Suprapubic skin (tissue), 4 donors: ENCODE results near the gene ZDHHC17. TPM values are rescaled to one million over a fixed set of nuclear protein-coding genes. Genes with fewer than 3 reads are reported as not detected.

ENCODE experiments used
- DNase-seq, 2 donors: peaks; one replicate each; pipeline ENCODE4 v3.0.0-alpha.2; 2019; ENCODE audit warnings: low spot score in 2 of 2
- H3K27ac ChIP-seq: fragments of 200-600 bp; sonication (generic); one replicate; pipeline ENCODE4 v1.5.1; 2019
- H3K27me3 ChIP-seq: fragments of 200-600 bp; sonication (generic); one replicate; pipeline ENCODE4 v1.5.1; 2019
- H3K36me3 ChIP-seq: fragments of 200-600 bp; sonication (generic); one replicate; pipeline ENCODE4 v1.5.1; 2019
- H3K4me1 ChIP-seq: fragments of 200-600 bp; sonication (generic); one replicate; pipeline ENCODE4 v1.5.1; 2019
- H3K4me3 ChIP-seq: fragments of 200-600 bp; sonication (generic); one replicate; pipeline ENCODE4 v1.5.1; 2019; ENCODE audit warnings: mild to moderate bottlenecking
- H3K9me3 ChIP-seq: fragments of 200-600 bp; sonication (generic); one replicate; pipeline ENCODE4 v1.5.1; 2019
- EP300 ChIP-seq: sonication (generic); formaldehyde crosslinking; IDR thresholded peaks from one replicate; pipeline ENCODE4 v1.6.1; 2017; ENCODE audit warnings: antibody characterized with exemption
- POLR2A ChIP-seq, 2 donors: fragments of 450-650 bp; IDR thresholded peaks; one replicate each; pipeline ENCODE4 v1.6.1; 2017; ENCODE audit warnings: antibody characterized with exemption in 2 of 2, mild to moderate bottlenecking in 2 of 2, moderate library complexity in 2 of 2
- POLR2AphosphoS5 ChIP-seq, 3 donors: sonication (generic); formaldehyde crosslinking; IDR thresholded peaks; one replicate each; pipeline ENCODE4 v1.6.1; 2017; ENCODE audit warnings: antibody characterized with exemption in 3 of 3
- WGBS: methylation state at CpG from one replicate; pipeline ENCODE4 v1.1.5; 2018; 5-methylcytosine and 5-hydroxymethylcytosine counted together
- total RNA-seq, 4 donors: library from RNA; depleted of rRNA; stranded (reverse); fragments of >200 nt; gene quantifications; one replicate each; pipeline ENCODE4 v1.1.0, GENCODE V29; 2016
- TF ChIP-seq, protein P1 (sequence below), 2 donors: fragments of 200-600 bp in 1 of 2; fragments of 450-650 bp in 1 of 2; sonication (generic) in 1 of 2; IDR thresholded peaks; one replicate each; pipeline ENCODE4 v1.5.1; 2016 to 2019; ENCODE audit warnings: antibody characterized with exemption in 2 of 2, mild to moderate bottlenecking in 1 of 2, moderate library complexity in 1 of 2

ZDHHC17 gene
- total RNA-seq, 4 donors from 2014 or later = 10.5 to 54.8 (median 19.9) TPM

DNA sequence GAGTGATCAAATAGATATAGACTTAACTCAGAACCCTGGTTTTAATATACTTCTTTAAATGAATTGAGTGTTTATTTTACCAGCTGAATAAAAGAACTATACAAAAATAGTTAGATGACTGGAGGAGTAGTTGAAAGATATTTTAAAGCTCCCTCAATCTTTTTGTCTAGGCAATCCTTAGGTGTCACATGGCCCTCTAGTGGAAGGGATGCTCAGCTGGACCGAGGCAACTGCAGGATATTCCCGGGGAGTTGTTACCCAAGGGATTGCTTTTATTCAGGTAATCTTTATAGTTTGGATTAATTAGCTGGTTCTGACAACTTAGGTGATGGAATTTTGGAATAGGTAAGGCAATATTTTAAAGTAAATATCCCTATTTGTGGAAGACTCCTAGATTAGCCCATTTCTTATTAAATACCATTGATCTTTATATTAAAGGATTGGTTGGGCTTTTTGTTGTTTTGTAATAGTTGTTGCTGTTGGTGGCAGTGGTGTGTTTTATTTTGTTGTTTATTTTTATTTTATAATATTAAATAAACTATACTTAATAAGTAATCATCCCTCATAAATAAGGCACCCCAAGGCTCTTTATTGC is 57.1 kb downstream of the ZDHHC17 start:
- WGBS = 38% methylated on average over 2 of the region's 2 CpGs
- DNase-seq = no peak
- Histone ChIP-seq H3K27ac (no peak overlapping the region), H3K4me3 (no peak overlapping the region), H3K36me3 (peaks cover 31% of the 10 kb centered on the region), H3K27me3 (no peaks in the 10 kb centered on the region), H3K9me3 (no peaks in the 10 kb centered on the region), H3K4me1 (no peaks in the 10 kb centered on the region)
- TF ChIP-seq, protein P1, sequence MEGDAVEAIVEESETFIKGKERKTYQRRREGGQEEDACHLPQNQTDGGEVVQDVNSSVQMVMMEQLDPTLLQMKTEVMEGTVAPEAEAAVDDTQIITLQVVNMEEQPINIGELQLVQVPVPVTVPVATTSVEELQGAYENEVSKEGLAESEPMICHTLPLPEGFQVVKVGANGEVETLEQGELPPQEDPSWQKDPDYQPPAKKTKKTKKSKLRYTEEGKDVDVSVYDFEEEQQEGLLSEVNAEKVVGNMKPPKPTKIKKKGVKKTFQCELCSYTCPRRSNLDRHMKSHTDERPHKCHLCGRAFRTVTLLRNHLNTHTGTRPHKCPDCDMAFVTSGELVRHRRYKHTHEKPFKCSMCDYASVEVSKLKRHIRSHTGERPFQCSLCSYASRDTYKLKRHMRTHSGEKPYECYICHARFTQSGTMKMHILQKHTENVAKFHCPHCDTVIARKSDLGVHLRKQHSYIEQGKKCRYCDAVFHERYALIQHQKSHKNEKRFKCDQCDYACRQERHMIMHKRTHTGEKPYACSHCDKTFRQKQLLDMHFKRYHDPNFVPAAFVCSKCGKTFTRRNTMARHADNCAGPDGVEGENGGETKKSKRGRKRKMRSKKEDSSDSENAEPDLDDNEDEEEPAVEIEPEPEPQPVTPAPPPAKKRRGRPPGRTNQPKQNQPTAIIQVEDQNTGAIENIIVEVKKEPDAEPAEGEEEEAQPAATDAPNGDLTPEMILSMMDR (IDR thresholded peaks at IDR 0.05) = peak in 1 of 2 donors; percentile 28
- TF ChIP-seq POLR2A (IDR thresholded peaks at IDR 0.05) = no peak

DNA sequence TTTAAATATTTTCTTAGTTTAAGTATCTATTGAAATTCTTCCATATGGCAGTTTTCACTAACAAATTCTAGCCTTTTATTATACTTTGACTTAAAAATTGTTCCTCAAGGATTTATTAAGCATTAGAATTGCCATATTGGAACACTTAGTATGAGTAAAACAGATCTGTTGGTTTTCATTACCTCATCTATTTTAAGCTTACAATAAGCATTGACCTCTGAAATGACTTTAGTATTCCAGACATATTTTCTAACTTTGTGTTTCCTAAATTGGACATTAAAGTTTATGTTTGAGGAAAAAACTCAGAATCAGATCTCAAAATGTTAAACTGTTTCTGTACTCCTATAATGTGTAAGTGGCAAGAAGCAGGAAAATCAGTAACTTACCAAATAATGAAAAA is 66.5 kb downstream of the ZDHHC17 start:
- no peak for TF ChIP-seq EP300
- TF ChIP-seq POLR2A (IDR thresholded peaks at IDR 0.05) = no peak
- TF ChIP-seq, protein P1 (IDR thresholded peaks at IDR 0.05) = no peak
- no peak for TF ChIP-seq POLR2AphosphoS5 (IDR thresholded peaks at IDR 0.05)
- no peak for DNase-seq
- Histone ChIP-seq H3K27ac (no peak overlapping the region), H3K4me3 (no peak overlapping the region), H3K4me1 (no peaks in the 10 kb centered on the region), H3K27me3 (no peaks in the 10 kb centered on the region), H3K36me3 (peaks cover 36% of the 10 kb centered on the region), H3K9me3 (no peaks in the 10 kb centered on the region)

DNA sequence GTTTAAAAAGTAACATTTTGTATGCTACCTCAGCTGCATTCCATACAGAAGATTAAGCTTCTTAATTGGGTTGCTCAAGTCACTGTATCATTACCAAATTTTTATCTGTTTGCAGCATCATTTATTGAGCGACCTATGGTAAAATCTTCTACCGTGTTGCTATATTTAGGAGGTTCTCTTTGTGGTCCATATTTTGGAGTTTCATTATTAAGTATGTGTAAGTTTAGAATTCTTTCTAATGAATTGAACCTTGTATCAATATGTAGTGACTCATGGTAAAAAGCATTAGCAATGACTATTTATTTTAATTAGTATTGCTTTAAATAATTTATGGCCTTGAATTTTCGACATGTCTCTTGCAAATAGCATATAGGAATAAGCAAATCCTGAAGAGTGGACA is 72.7 kb downstream of the ZDHHC17 start:
- no peak overlapping the region for H3K4me3 ChIP-seq
- no peaks in the 10 kb centered on the region for H3K27me3 ChIP-seq
- H3K4me1 ChIP-seq = no peaks in the 10 kb centered on the region
- WGBS = 58% methylated on average over 3 of the region's 3 CpGs
- TF ChIP-seq, protein P1 (IDR thresholded peaks at IDR 0.05) = no peak
- no peak for TF ChIP-seq POLR2A (IDR thresholded peaks at IDR 0.05)
- TF ChIP-seq EP300 = no peak
- no peak for TF ChIP-seq POLR2AphosphoS5 (IDR thresholded peaks at IDR 0.05)
- H3K9me3 ChIP-seq = no peaks in the 10 kb centered on the region
- no peak overlapping the region for H3K27ac ChIP-seq
- H3K36me3 ChIP-seq = peaks cover 18% of the 10 kb centered on the region
- no peak for DNase-seq

DNA sequence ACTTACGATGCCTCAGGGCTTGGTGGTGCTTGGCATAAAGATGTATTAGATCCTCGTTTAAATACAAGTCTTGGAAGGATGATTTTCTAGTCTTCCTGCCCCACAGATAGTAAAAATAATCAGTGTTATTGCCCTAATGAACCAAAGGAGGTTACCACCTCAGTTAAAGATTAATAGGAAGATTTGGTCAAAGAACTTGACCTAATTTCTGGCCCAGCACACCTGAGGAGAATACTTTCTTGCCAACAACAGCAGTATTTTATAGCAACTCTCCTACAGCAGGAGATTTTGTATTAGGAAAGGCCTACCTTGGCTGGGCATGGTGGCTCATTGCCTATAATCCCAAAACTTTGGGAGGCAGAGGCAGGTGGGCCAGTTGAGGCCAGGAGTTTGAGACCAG is 83.3 kb downstream of the ZDHHC17 start:
- WGBS = 69% methylated on average over 2 of the region's 2 CpGs
- H3K27me3 ChIP-seq = no peaks in the 10 kb centered on the region
- H3K36me3 ChIP-seq = peaks cover 67% of the 10 kb centered on the region
- no peaks in the 10 kb centered on the region for H3K9me3 ChIP-seq
- TF ChIP-seq, protein P1 (IDR thresholded peaks at IDR 0.05) = no peak
- no peak for TF ChIP-seq EP300
- no peak for TF ChIP-seq POLR2A (IDR thresholded peaks at IDR 0.05)
- no peak for TF ChIP-seq POLR2AphosphoS5 (IDR thresholded peaks at IDR 0.05)
- H3K4me1 ChIP-seq = no peaks in the 10 kb centered on the region
- H3K4me3 ChIP-seq = no peak overlapping the region
- no peak for DNase-seq
- no peak overlapping the region for H3K27ac ChIP-seq

DNA sequence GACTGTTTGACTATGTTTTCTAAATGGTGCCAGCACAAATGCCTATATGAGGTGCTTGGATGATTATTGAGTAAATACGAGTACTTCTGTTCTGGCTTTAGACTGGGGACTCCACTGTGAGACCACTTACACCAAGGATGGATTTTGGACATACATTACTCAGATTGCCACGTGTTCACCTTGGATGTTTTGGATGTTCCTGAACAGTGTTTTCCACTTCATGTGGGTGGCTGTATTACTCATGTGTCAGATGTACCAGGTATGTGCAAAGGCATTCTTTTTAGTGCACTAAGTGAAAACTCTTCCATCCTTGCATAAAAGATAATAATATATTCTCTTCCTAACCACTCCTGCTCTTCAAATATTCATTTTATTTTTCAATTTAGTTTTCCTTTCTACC is 84.2 kb downstream of the ZDHHC17 start:
- no peak overlapping the region for H3K4me3 ChIP-seq
- H3K27me3 ChIP-seq = no peaks in the 10 kb centered on the region
- no peak for DNase-seq
- peaks cover 65% of the 10 kb centered on the region for H3K36me3 ChIP-seq
- WGBS = 97% methylated on average over 2 of the region's 2 CpGs
- no peak for TF ChIP-seq EP300
- no peaks in the 10 kb centered on the region for H3K9me3 ChIP-seq
- no peak overlapping the region for H3K27ac ChIP-seq
- H3K4me1 ChIP-seq = no peaks in the 10 kb centered on the region

DNA sequence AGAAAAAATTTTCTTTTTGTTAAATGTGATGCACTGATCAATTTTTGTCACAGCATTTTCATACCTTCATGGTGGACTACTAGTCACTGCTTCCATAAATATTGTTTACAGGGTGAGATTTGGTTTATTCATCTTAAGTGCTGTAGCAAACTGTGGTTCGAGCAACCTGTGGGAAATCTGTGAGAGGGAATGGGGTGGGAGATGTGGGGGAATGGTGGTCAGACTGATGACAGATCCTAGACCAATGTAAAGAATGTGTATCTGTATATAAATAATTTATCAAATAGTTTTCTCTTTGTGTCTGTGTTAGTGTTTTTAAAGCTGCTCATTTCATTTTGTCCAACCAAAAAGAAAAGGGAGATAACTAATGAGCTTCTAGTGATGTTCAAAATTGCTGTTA is 88.2 kb downstream of the ZDHHC17 start:
- Histone ChIP-seq H3K27me3 (no peaks in the 10 kb centered on the region), H3K36me3 (peaks cover 59% of the 10 kb centered on the region), H3K27ac (no peak overlapping the region), H3K4me3 (no peak overlapping the region), H3K9me3 (no peaks in the 10 kb centered on the region), H3K4me1 (no peaks in the 10 kb centered on the region)
- TF ChIP-seq POLR2A (IDR thresholded peaks at IDR 0.05) = no peak
- TF ChIP-seq, protein P1 (IDR thresholded peaks at IDR 0.05) = no peak
- TF ChIP-seq POLR2AphosphoS5 (IDR thresholded peaks at IDR 0.05) = no peak
- no peak for TF ChIP-seq EP300
- 97% methylated on average over 1 of the region's 1 CpG for WGBS
- DNase-seq = no peak
